Activated CD4-positive, alpha-beta memory T cell treated with anti-CD3 and anti-CD28 coated beads, Interleukin-2, amount 10 ng/mL, durations not matched to agents 7 days and 5 days (primary cell): Measurements from ENCODE around the gene AMH. TPM values are rescaled to one million over a fixed set of nuclear protein-coding genes. Genes with fewer than 3 reads are reported as not detected.
"Not testable (repeated sequence)": the region's sequence is repeated elsewhere in the genome, so short reads cannot be mapped to it uniquely, and the experiment has no call there.

Source experiments
- CTCF ChIA-PET: fragments of 350-600 bp; sonication (Branson Sonifier 250); formaldehyde crosslinking; loops from one replicate; lab custom pipeline; 2021; ENCODE audit warnings: antibody characterized with exemption, inconsistent platforms; lab: Charles Lee
- POLR2A ChIA-PET: fragments of 350-600 bp; sonication (Branson Sonifier 250); formaldehyde crosslinking; loops from one replicate; lab custom pipeline; 2021; ENCODE audit warnings: antibody characterized with exemption; lab: Charles Lee
- DNase-seq: peaks from one replicate; pipeline ENCODE4 v3.0.0-alpha.2; 2020
- H3K27ac Mint-ChIP-seq: one replicate; pipeline ENCODE4 v1.8.0; 2021; ENCODE audit warnings: mild to moderate bottlenecking, mixed read lengths
- H3K27me3 Mint-ChIP-seq: one replicate; pipeline ENCODE4 v1.8.0; 2021; ENCODE audit warnings: mixed read lengths
- H3K36me3 Mint-ChIP-seq: one replicate; pipeline ENCODE4 v1.8.0; 2021; ENCODE audit warnings: low read depth, mixed read lengths
- H3K4me1 Mint-ChIP-seq: one replicate; pipeline ENCODE4 v1.8.0; 2021; ENCODE audit warnings: mixed read lengths
- H3K4me3 Mint-ChIP-seq: one replicate; pipeline ENCODE4 v1.8.0; 2021; ENCODE audit warnings: mild to moderate bottlenecking, mixed read lengths
- H3K9me3 Mint-ChIP-seq: one replicate; pipeline ENCODE4 v1.8.0; 2021; ENCODE audit warnings: mixed read lengths
- total RNA-seq, 2 experiments: library from RNA; stranded (reverse); gene quantifications; one replicate each; pipeline ENCODE4 v1.2.3, GENCODE V29; 2021

AMH gene
- total RNA-seq, 2 experiments from 2014 or later: 4.6 to 7.6 TPM

GRCh38 chr19:2280633-2281264, 31.6 kb downstream of the AMH start:
- ChIA-PET POLR2A (interaction anchor here (2.1 to 4.4 kb wide), 2 partner anchors 8 to 11 kb away, joined by 6 to 14 read pairs; no protein-coding TSS in a partner anchor), CTCF (no interaction called here)
- Mint-ChIP-seq H3K9me3 (no peaks in the 10 kb centered on the region), H3K4me1 (peaks cover 19% of the 10 kb centered on the region), H3K27me3 (peaks cover 6% of the 10 kb centered on the region), H3K4me3 (no peak overlapping the region), H3K27ac (no peak overlapping the region), H3K36me3 (peaks cover 5% of the 10 kb centered on the region)
- no peak for DNase-seq

GRCh38 chr19:2281265-2282061, 32.3 kb downstream of the AMH start:
- DNase-seq, H3K36me3 Mint-ChIP-seq, H3K27me3 Mint-ChIP-seq, H3K9me3 Mint-ChIP-seq, CTCF ChIA-PET: not testable (repeated sequence)
- peak overlapping the region; percentile 44 for H3K27ac Mint-ChIP-seq
- peak overlapping the region; percentile 56 for H3K4me3 Mint-ChIP-seq
- POLR2A ChIA-PET: interaction anchor here (0.8 to 4.4 kb wide), 3 partner anchors 7 to 46 kb away, joined by 3 to 14 read pairs (median 3); no protein-coding TSS in a partner anchor
- peaks cover 19% of the 10 kb centered on the region for H3K4me1 Mint-ChIP-seq

GRCh38 chr19:2282062-2282861, 33.1 kb downstream of the AMH start, which contains the start of gene PEAK3:
PEAK3 (minus strand) TSS chr19:2282175; CDS start chr19:2280931, 1,244 bp downstream.
- peak within 1 kb of the TSS; percentile 56 for H3K4me3 Mint-ChIP-seq
- H3K27ac Mint-ChIP-seq: peak within 1 kb of the TSS; percentile 44
- peak; percentile 65 for DNase-seq
- peaks cover under 1% of the 10 kb centered on the region for H3K36me3 Mint-ChIP-seq
- CTCF ChIA-PET: no interaction called here
- peaks cover 6% of the 10 kb centered on the region for H3K27me3 Mint-ChIP-seq
- H3K4me1 Mint-ChIP-seq: peaks cover 15% of the 10 kb centered on the region
- H3K9me3 Mint-ChIP-seq: no peaks in the 10 kb centered on the region
- POLR2A ChIA-PET: interaction anchor here (0.8 to 1.7 kb wide), 3 partner anchors 24 to 45 kb away, joined by 3 to 5 read pairs (median 3); no protein-coding TSS in a partner anchor

GRCh38 chr19:2282862-2283237, 33.7 kb downstream of the AMH start:
- ChIA-PET POLR2A (interaction anchor here (0.9 to 1.7 kb wide), 2 partner anchors 13 to 43 kb away, joined by 3 to 5 read pairs; no protein-coding TSS in a partner anchor), CTCF (no interaction called here)
- H3K27me3 Mint-ChIP-seq: peaks cover 6% of the 10 kb centered on the region
- H3K4me1 Mint-ChIP-seq: peaks cover 15% of the 10 kb centered on the region
- peak overlapping the region; percentile 15 for H3K4me3 Mint-ChIP-seq
- H3K9me3 Mint-ChIP-seq: no peaks in the 10 kb centered on the region
- no peak for DNase-seq
- no peaks in the 10 kb centered on the region for H3K36me3 Mint-ChIP-seq
- H3K27ac Mint-ChIP-seq: no peak overlapping the region

GRCh38 chr19:2283835-2284507, 34.8 kb downstream of the AMH start:
- POLR2A ChIA-PET: interaction anchor here (0.9 to 1.7 kb wide), 2 partner anchors 14 to 44 kb away, joined by 3 to 5 read pairs; no protein-coding TSS in a partner anchor
- H3K27me3 Mint-ChIP-seq: peaks cover 9% of the 10 kb centered on the region
- H3K4me1 Mint-ChIP-seq: peaks cover 24% of the 10 kb centered on the region
- no peaks in the 10 kb centered on the region for H3K36me3 Mint-ChIP-seq
- H3K9me3 Mint-ChIP-seq: no peaks in the 10 kb centered on the region
- CTCF ChIA-PET: no interaction called here
- H3K4me3 Mint-ChIP-seq: no peak overlapping the region
- H3K27ac Mint-ChIP-seq: no peak overlapping the region
- no peak for DNase-seq

- Mint-ChIP-seq H3K27me3 (peaks cover 10% of the 10 kb centered on the region), H3K9me3 (no peaks in the 10 kb centered on the region), H3K4me3 (no peak overlapping the region), H3K4me1 (peaks cover 38% of the 10 kb centered on the region), H3K27ac (no peak overlapping the region), H3K36me3 (peaks cover 4% of the 10 kb centered on the region)
- POLR2A ChIA-PET: interaction anchor here (0.9 to 3.0 kb wide), 4 partner anchors 8 to 41 kb away, joined by 3 to 14 read pairs (median 5); partner anchors contain the start of genes LSM7 and SPPL2B
- CTCF ChIA-PET: no interaction called here
- no peak for DNase-seq
Observed at GRCh38 chr19:2286402-2287140, 37.4 kb downstream of the AMH start.

- no peak overlapping the region for H3K4me3 Mint-ChIP-seq
- CTCF ChIA-PET: interaction anchor here (0.7 to 1.4 kb wide), 3 partner anchors 14 to 326 kb away, joined by 3 to 8 read pairs (median 3); no protein-coding TSS in a partner anchor
- POLR2A ChIA-PET: interaction anchor here (0.9 to 3.0 kb wide), 5 partner anchors 9 to 40 kb away, joined by 3 to 17 read pairs (median 7); partner anchors contain the start of genes LSM7 and SPPL2B
- peaks cover 30% of the 10 kb centered on the region for H3K4me1 Mint-ChIP-seq
- peaks cover 7% of the 10 kb centered on the region for H3K27me3 Mint-ChIP-seq
- no peak overlapping the region for H3K27ac Mint-ChIP-seq
- peaks cover 8% of the 10 kb centered on the region for H3K36me3 Mint-ChIP-seq
- no peaks in the 10 kb centered on the region for H3K9me3 Mint-ChIP-seq
- DNase-seq: no peak
Observed at GRCh38 chr19:2287585-2288337, 38.6 kb downstream of the AMH start.

GRCh38 chr19:2288338-2288817, 39.3 kb downstream of the AMH start:
- CTCF ChIA-PET: interaction anchor here (0.7 to 1.4 kb wide), 8 partner anchors 11 to 325 kb away, joined by 3 to 8 read pairs (median 4); partner anchors contain the start of gene TIMM13
- peak overlapping the region; percentile 83 for H3K4me3 Mint-ChIP-seq
- no peaks in the 10 kb centered on the region for H3K9me3 Mint-ChIP-seq

GRCh38 chr19:2288818-2289713, 39.9 kb downstream of the AMH start:
- peaks cover 4% of the 10 kb centered on the region for H3K27me3 Mint-ChIP-seq
- peaks cover 14% of the 10 kb centered on the region for H3K36me3 Mint-ChIP-seq
- DNase-seq: peak; percentile 27
- peak overlapping the region; percentile 94 for H3K27ac Mint-ChIP-seq
- H3K9me3 Mint-ChIP-seq: no peaks in the 10 kb centered on the region
- CTCF ChIA-PET: interaction anchor here (0.7 to 1.4 kb wide), 6 partner anchors 12 to 138 kb away, joined by 3 to 8 read pairs (median 4); partner anchors contain the start of gene TIMM13
- POLR2A ChIA-PET: interaction anchor here (0.6 to 3.0 kb wide), 15 partner anchors 10 to 333 kb away, joined by 3 to 17 read pairs (median 4); partner anchors contain the start of genes LSM7, PLEKHJ1, SPPL2B and TIMM13
- H3K4me3 Mint-ChIP-seq: peak overlapping the region; percentile 83
- peaks cover 31% of the 10 kb centered on the region for H3K4me1 Mint-ChIP-seq

More at GRCh38 chr19:2288338-2288817, 39.3 kb downstream of the AMH start:
- H3K27me3 Mint-ChIP-seq: peaks cover 4% of the 10 kb centered on the region
- POLR2A ChIA-PET: interaction anchor here (0.7 to 3.0 kb wide), 11 partner anchors 9 to 139 kb away, joined by 3 to 17 read pairs (median 5); partner anchors contain the start of genes LSM7, PLEKHJ1, SPPL2B and TIMM13
- H3K4me1 Mint-ChIP-seq: peaks cover 28% of the 10 kb centered on the region
- no peak for DNase-seq
- peaks cover 11% of the 10 kb centered on the region for H3K36me3 Mint-ChIP-seq
- H3K27ac Mint-ChIP-seq: peak overlapping the region; percentile 94
